ENCODE data around the gene BCAR1.

DNA sequence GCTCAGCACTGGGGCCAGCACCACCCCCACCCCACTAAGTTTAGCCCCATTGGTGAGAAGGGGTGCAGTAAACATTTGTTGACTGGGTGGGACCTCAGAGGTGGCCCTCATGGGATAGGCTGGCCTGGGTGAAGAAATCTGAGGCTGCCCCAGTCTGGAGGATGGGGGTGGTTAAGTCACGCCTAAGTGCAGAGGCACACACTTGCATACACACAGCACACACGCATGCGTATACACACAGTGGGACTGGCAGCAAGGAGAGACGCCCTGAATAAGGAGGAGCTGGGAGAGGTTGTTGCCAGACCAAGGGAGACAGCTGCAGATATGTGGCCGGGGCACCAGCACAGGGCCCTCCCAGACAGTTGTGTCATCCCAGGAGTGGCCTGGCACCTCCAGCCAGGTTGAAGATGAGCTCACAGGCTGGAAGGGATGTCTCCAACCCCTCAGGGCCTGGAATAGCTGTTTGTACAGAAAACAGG is 3.0 kb upstream of the BCAR1 start:
- TF ChIP-seq GATA3 (IDR thresholded peaks at IDR 0.05; ENCODE audit: low read depth, low read length) (no peak), GATA2 (IDR thresholded peaks at IDR 0.05; ENCODE audit: low read depth, low read length) (no peak)
